ENCODE results near the gene FZD10.

FZD10 gene

GRCh38 chr12:130141901-130142683 is 20.2 kb upstream of the FZD10 start:
- Histone ChIP-seq H2AFZ (ENCODE audit: low read length) (no peak overlapping the region), H3K36me3 (replicated peaks; ENCODE audit: insufficient read depth, low read length) (no peaks in the 10 kb centered on the region), H3F3A (ENCODE audit: insufficient read depth, low read length) (no peaks in the 10 kb centered on the region), H3K4me1 (ENCODE audit: low read length) (no peaks in the 10 kb centered on the region), H3K27me3 (replicated peaks; ENCODE audit: insufficient read depth, low read length) (no peaks in the 10 kb centered on the region), H3K4me2 (ENCODE audit: low read depth, low read length) (no peak overlapping the region), H3K9ac (ENCODE audit: low read length) (no peak overlapping the region), H3K79me2 (ENCODE audit: low read length) (no peaks in the 10 kb centered on the region), H3K9me3 (replicated peaks; ENCODE audit: insufficient read depth, low read length) (no peaks in the 10 kb centered on the region), H3K4me3 (ENCODE audit: low read length) (no peak overlapping the region), H3K27ac (ENCODE audit: low read length) (no peak overlapping the region), H3K9me2 (replicated peaks; ENCODE audit: insufficient read depth, low read length) (no peaks in the 10 kb centered on the region), H4K20me1 (ENCODE audit: insufficient read depth, low read length) (no peaks in the 10 kb centered on the region)
- no peak for TF ChIP-seq EZH2 (optimal IDR thresholded peaks at IDR 0.05; ENCODE audit: low read depth, low read length)
- no peak for TF ChIP-seq EZH2phosphoT487 (IDR thresholded peaks at IDR 0.05; ENCODE audit: low read length)
- TF ChIP-seq, protein P1, sequence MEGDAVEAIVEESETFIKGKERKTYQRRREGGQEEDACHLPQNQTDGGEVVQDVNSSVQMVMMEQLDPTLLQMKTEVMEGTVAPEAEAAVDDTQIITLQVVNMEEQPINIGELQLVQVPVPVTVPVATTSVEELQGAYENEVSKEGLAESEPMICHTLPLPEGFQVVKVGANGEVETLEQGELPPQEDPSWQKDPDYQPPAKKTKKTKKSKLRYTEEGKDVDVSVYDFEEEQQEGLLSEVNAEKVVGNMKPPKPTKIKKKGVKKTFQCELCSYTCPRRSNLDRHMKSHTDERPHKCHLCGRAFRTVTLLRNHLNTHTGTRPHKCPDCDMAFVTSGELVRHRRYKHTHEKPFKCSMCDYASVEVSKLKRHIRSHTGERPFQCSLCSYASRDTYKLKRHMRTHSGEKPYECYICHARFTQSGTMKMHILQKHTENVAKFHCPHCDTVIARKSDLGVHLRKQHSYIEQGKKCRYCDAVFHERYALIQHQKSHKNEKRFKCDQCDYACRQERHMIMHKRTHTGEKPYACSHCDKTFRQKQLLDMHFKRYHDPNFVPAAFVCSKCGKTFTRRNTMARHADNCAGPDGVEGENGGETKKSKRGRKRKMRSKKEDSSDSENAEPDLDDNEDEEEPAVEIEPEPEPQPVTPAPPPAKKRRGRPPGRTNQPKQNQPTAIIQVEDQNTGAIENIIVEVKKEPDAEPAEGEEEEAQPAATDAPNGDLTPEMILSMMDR (IDR thresholded peaks at IDR 0.05; ENCODE audit: low read length) = no peak
- DNase-seq = no peak

GRCh38 chr12:130142736-130143135 is 19.5 kb upstream of the FZD10 start:
- no peaks in the 10 kb centered on the region for H3K27me3 ChIP-seq (replicated peaks; ENCODE audit: insufficient read depth, low read length)
- H3K9me2 ChIP-seq (replicated peaks; ENCODE audit: insufficient read depth, low read length) = no peaks in the 10 kb centered on the region
- no peak for DNase-seq
- no peaks in the 10 kb centered on the region for H3K4me1 ChIP-seq (ENCODE audit: low read length)
- no peaks in the 10 kb centered on the region for H3K36me3 ChIP-seq (replicated peaks; ENCODE audit: insufficient read depth, low read length)
- no peaks in the 10 kb centered on the region for H3F3A ChIP-seq (ENCODE audit: insufficient read depth, low read length)
- TF ChIP-seq EZH2 (optimal IDR thresholded peaks at IDR 0.05; ENCODE audit: low read depth, low read length) = no peak
- no peak for TF ChIP-seq EZH2phosphoT487 (IDR thresholded peaks at IDR 0.05; ENCODE audit: low read length)
- TF ChIP-seq, protein P1 (IDR thresholded peaks at IDR 0.05; ENCODE audit: low read length) = no peak
- H3K4me3 ChIP-seq (ENCODE audit: low read length) = no peak overlapping the region
- no peak overlapping the region for H3K4me2 ChIP-seq (ENCODE audit: low read depth, low read length)
- H3K27ac ChIP-seq (ENCODE audit: low read length) = no peak overlapping the region
- no peak overlapping the region for H3K9ac ChIP-seq (ENCODE audit: low read length)
- H3K9me3 ChIP-seq (replicated peaks; ENCODE audit: insufficient read depth, low read length) = no peaks in the 10 kb centered on the region
- no peaks in the 10 kb centered on the region for H3K79me2 ChIP-seq (ENCODE audit: low read length)
- no peaks in the 10 kb centered on the region for H4K20me1 ChIP-seq (ENCODE audit: insufficient read depth, low read length)
- no peak overlapping the region for H2AFZ ChIP-seq (ENCODE audit: low read length)

DNA sequence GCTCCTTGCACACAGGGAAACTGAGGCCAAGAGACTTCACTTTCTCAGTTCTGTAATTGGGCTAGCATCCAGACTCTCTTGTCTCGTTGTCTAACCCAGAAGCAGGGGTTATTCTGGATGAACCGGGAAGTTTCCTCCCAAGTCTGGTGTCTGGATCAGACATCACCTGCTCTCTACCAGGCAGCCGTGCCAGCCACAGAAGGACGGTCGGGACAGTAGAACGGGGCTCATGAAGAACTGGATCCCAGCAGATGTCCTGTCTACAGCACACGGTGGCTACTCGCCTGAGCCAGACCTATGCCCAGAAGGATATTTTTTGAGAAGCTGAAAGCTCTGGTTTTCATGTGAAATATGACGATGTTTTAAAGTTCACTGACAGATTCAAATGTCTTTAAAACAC is 19.1 kb upstream of the FZD10 start:
- TF ChIP-seq EZH2phosphoT487 (IDR thresholded peaks at IDR 0.05; ENCODE audit: low read length) (no peak), EZH2 (optimal IDR thresholded peaks at IDR 0.05; ENCODE audit: low read depth, low read length) (no peak)
- TF ChIP-seq, protein P1 (IDR thresholded peaks at IDR 0.05; ENCODE audit: low read length) = no peak
- no peak overlapping the region for H3K9ac ChIP-seq (ENCODE audit: low read length)
- H3F3A ChIP-seq (ENCODE audit: insufficient read depth, low read length) = no peaks in the 10 kb centered on the region
- no peaks in the 10 kb centered on the region for H3K79me2 ChIP-seq (ENCODE audit: low read length)
- no peaks in the 10 kb centered on the region for H4K20me1 ChIP-seq (ENCODE audit: insufficient read depth, low read length)
- no peak overlapping the region for H3K4me2 ChIP-seq (ENCODE audit: low read depth, low read length)
- H3K4me3 ChIP-seq (ENCODE audit: low read length) = no peak overlapping the region
- DNase-seq = no peak
- H2AFZ ChIP-seq (ENCODE audit: low read length) = no peak overlapping the region
- no peaks in the 10 kb centered on the region for H3K27me3 ChIP-seq (replicated peaks; ENCODE audit: insufficient read depth, low read length)
- H3K36me3 ChIP-seq (replicated peaks; ENCODE audit: insufficient read depth, low read length) = no peaks in the 10 kb centered on the region
- H3K9me2 ChIP-seq (replicated peaks; ENCODE audit: insufficient read depth, low read length) = no peaks in the 10 kb centered on the region
- no peaks in the 10 kb centered on the region for H3K4me1 ChIP-seq (ENCODE audit: low read length)
- no peaks in the 10 kb centered on the region for H3K9me3 ChIP-seq (replicated peaks; ENCODE audit: insufficient read depth, low read length)
- no peak overlapping the region for H3K27ac ChIP-seq (ENCODE audit: low read length)

All from MM.1S (cell line).